SK-N-SH treated with all-trans-retinoic acid at 6 μM for 48 hours (cell line): ENCODE measurements around the gene DPYSL3.

Experiments
- ATAC-seq: fragments of 200-7000 bp; cut with Tn5 transposase; 3 replicates; pipeline ENCODE4 v1.9.1; 2020; ENCODE audit warnings: mild to moderate bottlenecking, moderate library complexity
- BACH2 ChIP-seq: fragments of 250-450 bp; sonication (Bioruptor Pico); IDR thresholded peaks from 2 replicates; pipeline ENCODE4 v1.9.0; 2021; ENCODE audit warnings: mild to moderate bottlenecking, borderline replicate concordance
- CREB5 ChIP-seq: fragments of 250-450 bp; sonication (Bioruptor Pico); IDR thresholded peaks from 2 replicates; pipeline ENCODE4 v1.5.1; 2020; ENCODE audit warnings: low read depth, mild to moderate bottlenecking, moderate library complexity
- CSDC2 ChIP-seq: fragments of 250-450 bp; sonication (Bioruptor Pico); IDR thresholded peaks from 2 replicates; pipeline ENCODE4 v1.5.0; 2020; ENCODE audit warnings: mild to moderate bottlenecking, moderate library complexity
- CSRNP3 ChIP-seq: fragments of 250-450 bp; sonication (Bioruptor Pico); IDR thresholded peaks from 2 replicates; pipeline ENCODE4 v1.5.1; 2021; ENCODE audit warnings: mild to moderate bottlenecking, moderate library complexity
- GLIS3 ChIP-seq: fragments of 250-450 bp; sonication (Bioruptor Pico); IDR thresholded peaks from 2 replicates; pipeline ENCODE4 v1.5.0; 2020; ENCODE audit warnings: mild to moderate bottlenecking, moderate library complexity
- ISL1 ChIP-seq: fragments of 250-450 bp; sonication (Bioruptor Pico); IDR thresholded peaks from 2 replicates; pipeline ENCODE4 v2.1.2; 2022; ENCODE audit warnings: mild to moderate bottlenecking, moderate library complexity
- OSR1 ChIP-seq: fragments of 250-450 bp; sonication (Bioruptor Pico); IDR thresholded peaks from 2 replicates; pipeline ENCODE4 v1.8.0; 2022; ENCODE audit warnings: moderate library complexity, mild to moderate bottlenecking, inconsistent platforms
- PATZ1 ChIP-seq: fragments of 250-450 bp; sonication (Bioruptor Pico); IDR thresholded peaks from 2 replicates; pipeline ENCODE4 v1.8.0; 2020; ENCODE audit warnings: mild to moderate bottlenecking, moderate library complexity, borderline replicate concordance
- POU6F1 ChIP-seq: fragments of 250-450 bp; sonication (Bioruptor Pico); IDR thresholded peaks from 2 replicates; pipeline ENCODE4 v1.8.0; 2021; ENCODE audit warnings: low read depth, mild to moderate bottlenecking, moderate library complexity, borderline replicate concordance
- PPARA ChIP-seq: fragments of 250-450 bp; sonication (Bioruptor Pico); IDR thresholded peaks from 2 replicates; pipeline ENCODE4 v1.5.0; 2020; ENCODE audit warnings: mild to moderate bottlenecking, borderline replicate concordance
- RARB ChIP-seq: fragments of 250-450 bp; sonication (Bioruptor Pico); IDR thresholded peaks from 2 replicates; pipeline ENCODE4 v1.8.0; 2021; ENCODE audit warnings: mild to moderate bottlenecking, moderate library complexity
- SNAI2 ChIP-seq: fragments of 250-450 bp; sonication (Bioruptor Pico); IDR thresholded peaks from 2 replicates; pipeline ENCODE4 v1.5.0; 2020; ENCODE audit warnings: mild to moderate bottlenecking, moderate library complexity
- TCF4 ChIP-seq: fragments of 250-450 bp; sonication (Bioruptor Pico); IDR thresholded peaks from 2 replicates; pipeline ENCODE4 v1.8.0; 2021; ENCODE audit warnings: mild to moderate bottlenecking, moderate library complexity, borderline replicate concordance
- TOX ChIP-seq: fragments of 250-450 bp; sonication (Bioruptor Pico); IDR thresholded peaks from 2 replicates; pipeline ENCODE4 v1.8.0; 2021; ENCODE audit warnings: mild to moderate bottlenecking, moderate library complexity, borderline replicate concordance
- ZC3H10 ChIP-seq: fragments of 250-450 bp; sonication (Bioruptor Pico); IDR thresholded peaks from 2 replicates; pipeline ENCODE4 v1.5.1; 2021; ENCODE audit warnings: mild to moderate bottlenecking, moderate library complexity
- ZFP30 ChIP-seq: fragments of 450-650 bp; formaldehyde crosslinking; IDR thresholded peaks from 2 replicates; pipeline ENCODE4 v1.5.0; 2022; ENCODE audit warnings: mild to moderate bottlenecking, moderate library complexity
- ZNF70 ChIP-seq: fragments of 450-650 bp; formaldehyde crosslinking; IDR thresholded peaks from 2 replicates; pipeline ENCODE4 v1.5.0; 2020; ENCODE audit warnings: mild to moderate bottlenecking, moderate library complexity
- ZNF8 ChIP-seq: fragments of 450-650 bp; formaldehyde crosslinking; IDR thresholded peaks from 2 replicates; pipeline ENCODE4 v1.5.0; 2020; ENCODE audit warnings: mild to moderate bottlenecking, moderate library complexity

Gene DPYSL3

GRCh38 chr5:147482706-147483180, 27.1 kb downstream of the DPYSL3 start:
- TF ChIP-seq GLIS3 (no peak), ZNF70 (no peak), POU6F1 (CRISPR knock-in tag) (no peak)
- no peak for ATAC-seq

GRCh38 chr5:147481874-147482705, 27.8 kb downstream of the DPYSL3 start:
- TF ChIP-seq GLIS3, result 0 out of 2 replicates have a peak, but pooled peaks have one; percentile 59
- peak; percentile 85 for TF ChIP-seq ISL1 (CRISPR knock-in tag)
- no peak for TF ChIP-seq RARB (CRISPR knock-in tag)
- no peak for TF ChIP-seq PPARA (CRISPR knock-in tag)
- no peak for TF ChIP-seq CSRNP3
- no peak for TF ChIP-seq ZC3H10
- 0 out of 2 replicates have a peak, but pooled peaks have one; percentile 18 for TF ChIP-seq CSDC2 (CRISPR knock-in tag)
- TF ChIP-seq TCF4 (CRISPR knock-in tag), result no peak
- TF ChIP-seq POU6F1 (CRISPR knock-in tag), result no peak
- TF ChIP-seq PATZ1, result no peak
- no peak for TF ChIP-seq TOX (CRISPR knock-in tag)
- 0 out of 2 replicates have a peak, but pooled peaks have one; percentile 44 for TF ChIP-seq SNAI2
- ATAC-seq, result peak; percentile 13

- ATAC-seq, result no peak
- TF ChIP-seq CREB5 (CRISPR knock-in tag) (0 out of 2 replicates have a peak, but pooled peaks have one; percentile 24), SNAI2 (no peak), TOX (CRISPR knock-in tag) (no peak), OSR1 (no peak)
Measured at GRCh38 chr5:147481376-147481775, 28.5 kb downstream of the DPYSL3 start.

GRCh38 chr5:147479949-147480348, 29.9 kb downstream of the DPYSL3 start:
- ATAC-seq, result peak; percentile 12
- TF ChIP-seq ZFP30 (no peak), BACH2 (CRISPR knock-in tag) (no peak), TCF4 (CRISPR knock-in tag) (no peak), POU6F1 (CRISPR knock-in tag) (no peak), ZNF8 (CRISPR knock-in tag) (no peak)
